GM21825 (cell line): ENCODE data around the gene NR1I3.

Experiments
- ATAC-seq: cut with Tn5 transposase; IDR thresholded peaks from one replicate; pipeline ENCODE4 v1.9.1; 2021; ENCODE audit warnings: mild to moderate bottlenecking, moderate library complexity; ENCODE audit not compliant: unreplicated experiment

Gene NR1I3

GRCh38 chr1:161219078-161219892 lies 18.7 kb downstream of the NR1I3 start:
- no peak for ATAC-seq

GRCh38 chr1:161218301-161219077 lies 19.5 kb downstream of the NR1I3 start:
- ATAC-seq: no peak

DNA sequence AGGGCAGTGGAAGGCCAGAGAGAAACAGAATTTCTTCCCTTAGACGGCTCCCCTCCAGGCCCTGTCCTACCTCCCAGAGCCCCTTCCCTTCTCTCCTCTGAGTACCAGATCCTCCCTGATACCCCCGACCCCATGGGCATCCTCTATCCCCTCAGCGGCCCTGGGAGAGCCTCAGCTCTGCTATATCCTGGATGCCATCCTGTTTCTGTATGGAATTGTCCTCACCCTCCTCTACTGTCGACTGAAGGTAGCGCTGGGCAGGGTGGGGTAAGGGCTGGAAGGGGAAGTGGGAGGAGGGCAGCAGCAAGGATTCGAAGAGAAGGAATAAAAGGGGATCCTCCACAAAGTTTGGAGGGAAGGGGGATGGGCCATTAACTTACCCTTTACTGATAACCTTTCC lies 20.2 kb downstream of the NR1I3 start:
- peak; percentile 1 for ATAC-seq

- peak; percentile 87 for ATAC-seq
These were observed 20.9 kb downstream of the NR1I3 start for GRCh38 chr1:161216945-161217712.

DNA sequence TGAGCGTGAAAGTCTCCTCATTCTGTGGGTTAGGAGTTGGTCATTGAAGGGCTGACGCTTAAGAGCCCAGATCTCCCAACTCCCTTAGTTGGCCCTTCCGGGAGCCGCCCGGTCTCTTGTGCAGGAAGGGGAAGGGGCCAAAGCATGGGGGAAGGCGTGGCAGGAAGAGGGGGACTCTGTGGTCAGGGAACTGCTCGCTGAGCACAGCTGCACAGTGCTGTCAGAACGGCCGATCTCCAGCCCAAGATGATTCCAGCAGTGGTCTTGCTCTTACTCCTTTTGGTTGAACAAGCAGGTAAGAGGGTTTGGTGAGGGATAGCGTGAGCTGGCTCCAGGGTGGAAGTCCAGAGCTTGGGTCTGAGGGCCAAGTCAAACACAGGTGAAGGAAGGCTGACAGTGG lies 22.9 kb downstream of the NR1I3 start, which contains the start of gene FCER1G:
FCER1G (plus strand) TSS at position 220 of the 400 bp plus-strand sequence; CDS start at position 247, 27 bp downstream.
- no peak for ATAC-seq

- no peak for ATAC-seq
These were observed 23.6 kb downstream of the NR1I3 start for GRCh38 chr1:161214369-161214768.

DNA sequence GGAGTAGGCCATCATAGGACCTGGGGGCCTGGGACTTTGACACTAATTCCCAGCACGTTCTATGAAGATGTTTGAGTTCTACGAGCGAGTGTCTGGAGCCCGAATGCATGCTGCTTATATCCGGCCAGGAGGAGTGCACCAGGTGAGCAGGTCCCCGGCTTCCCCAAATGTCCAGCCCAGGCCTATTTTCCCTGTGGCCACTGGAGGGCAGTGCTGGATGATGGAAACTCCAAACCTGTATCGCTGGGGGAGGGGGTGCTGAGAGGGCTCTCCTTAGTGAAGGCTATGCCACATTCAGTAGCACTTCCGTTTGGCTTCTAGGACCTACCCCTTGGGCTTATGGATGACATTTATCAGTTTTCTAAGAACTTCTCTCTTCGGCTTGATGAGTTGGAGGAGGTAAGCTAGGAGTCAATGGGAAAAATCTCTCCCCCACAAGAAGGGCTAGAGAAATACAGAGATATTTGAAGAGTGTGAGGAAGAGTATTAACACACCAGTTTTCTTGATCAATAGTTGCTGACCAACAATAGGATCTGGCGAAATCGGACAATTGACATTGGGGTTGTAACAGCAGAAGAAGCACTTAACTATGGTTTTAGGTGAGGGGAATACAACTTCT lies 28.1 kb downstream of the NR1I3 start:
- peak; percentile 77 for ATAC-seq

- no peak for ATAC-seq
These were observed 30.8 kb downstream of the NR1I3 start for GRCh38 chr1:161207173-161207572.

DNA sequence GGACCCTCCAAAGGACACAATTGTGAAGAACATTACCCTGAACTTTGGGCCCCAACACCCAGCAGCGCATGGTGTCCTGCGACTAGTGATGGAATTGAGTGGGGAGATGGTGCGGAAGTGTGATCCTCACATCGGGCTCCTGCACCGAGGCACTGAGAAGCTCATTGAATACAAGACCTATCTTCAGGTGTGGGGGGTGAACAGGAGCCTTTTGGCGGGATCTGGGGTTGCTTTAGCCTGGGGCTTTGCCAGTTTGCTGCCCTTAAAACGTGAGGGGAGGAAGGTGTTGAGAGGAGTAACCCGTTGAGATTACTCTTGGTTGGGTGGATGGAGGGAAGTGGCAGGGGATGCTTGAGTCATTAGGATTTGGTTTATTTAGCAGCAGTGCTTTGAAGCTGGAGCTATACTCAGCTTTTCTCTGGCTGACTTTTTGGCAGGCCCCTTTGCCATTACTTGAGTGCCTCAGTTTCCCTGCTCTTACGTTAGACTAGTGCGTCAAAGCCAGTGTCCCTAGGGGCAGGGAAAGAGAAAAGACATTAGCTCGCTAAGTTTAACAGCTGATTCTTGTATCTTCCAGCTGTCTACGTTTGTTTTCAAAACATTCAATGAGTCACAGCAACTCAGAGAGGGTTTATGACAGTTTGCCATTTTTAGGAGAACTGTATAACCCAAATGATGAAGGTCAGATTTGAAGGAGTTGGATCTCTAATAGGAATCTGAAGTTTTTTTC lies 31.4 kb downstream of the NR1I3 start:
- ATAC-seq: no peak

DNA sequence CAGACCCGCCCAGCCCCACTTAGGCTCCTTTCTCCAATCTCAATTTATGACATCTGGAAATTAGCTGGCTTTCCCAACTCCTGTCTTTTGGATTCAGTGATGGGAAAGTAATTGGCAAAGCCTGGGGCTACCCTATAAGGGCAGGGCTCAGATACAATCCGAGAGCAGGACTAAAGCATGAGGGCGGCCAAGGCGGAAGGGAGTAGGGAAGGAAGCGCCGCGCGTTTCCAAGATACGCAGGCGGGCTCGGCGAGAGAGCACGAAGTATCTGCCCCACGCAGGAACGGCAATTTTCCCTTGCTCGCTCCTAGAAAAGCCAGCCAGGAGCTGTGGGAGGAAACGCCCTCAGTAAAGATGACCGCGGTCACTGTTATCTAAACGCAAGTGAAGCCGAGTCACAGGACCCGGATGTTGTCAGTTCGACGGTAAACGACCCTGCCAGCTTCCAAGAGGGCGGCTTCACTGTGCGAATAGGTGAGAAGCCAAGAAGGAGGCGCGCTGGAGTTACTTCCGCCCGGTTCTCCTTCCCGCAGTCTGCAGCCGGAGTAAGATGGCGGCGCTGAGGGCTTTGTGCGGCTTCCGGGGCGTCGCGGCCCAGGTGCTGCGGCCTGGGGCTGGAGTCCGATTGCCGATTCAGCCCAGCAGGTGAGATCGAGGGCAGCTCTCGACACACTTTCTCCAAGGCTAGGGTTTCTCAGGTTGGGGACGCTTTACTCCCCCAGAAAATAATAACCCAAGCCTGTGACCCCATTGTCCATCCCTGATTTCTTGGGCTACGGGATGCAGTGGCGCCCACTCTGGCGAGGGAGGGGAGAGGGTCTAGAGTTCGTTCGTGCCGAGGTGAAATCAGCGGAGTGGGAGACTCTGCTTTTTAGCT lies 35.9 kb downstream of the NR1I3 start, which contains the start of gene NDUFS2:
NDUFS2 (plus strand) TSS at position 532 of the 877 bp plus-strand sequence; CDS start at position 551, 19 bp downstream.
- ATAC-seq: peak; percentile 93

DNA sequence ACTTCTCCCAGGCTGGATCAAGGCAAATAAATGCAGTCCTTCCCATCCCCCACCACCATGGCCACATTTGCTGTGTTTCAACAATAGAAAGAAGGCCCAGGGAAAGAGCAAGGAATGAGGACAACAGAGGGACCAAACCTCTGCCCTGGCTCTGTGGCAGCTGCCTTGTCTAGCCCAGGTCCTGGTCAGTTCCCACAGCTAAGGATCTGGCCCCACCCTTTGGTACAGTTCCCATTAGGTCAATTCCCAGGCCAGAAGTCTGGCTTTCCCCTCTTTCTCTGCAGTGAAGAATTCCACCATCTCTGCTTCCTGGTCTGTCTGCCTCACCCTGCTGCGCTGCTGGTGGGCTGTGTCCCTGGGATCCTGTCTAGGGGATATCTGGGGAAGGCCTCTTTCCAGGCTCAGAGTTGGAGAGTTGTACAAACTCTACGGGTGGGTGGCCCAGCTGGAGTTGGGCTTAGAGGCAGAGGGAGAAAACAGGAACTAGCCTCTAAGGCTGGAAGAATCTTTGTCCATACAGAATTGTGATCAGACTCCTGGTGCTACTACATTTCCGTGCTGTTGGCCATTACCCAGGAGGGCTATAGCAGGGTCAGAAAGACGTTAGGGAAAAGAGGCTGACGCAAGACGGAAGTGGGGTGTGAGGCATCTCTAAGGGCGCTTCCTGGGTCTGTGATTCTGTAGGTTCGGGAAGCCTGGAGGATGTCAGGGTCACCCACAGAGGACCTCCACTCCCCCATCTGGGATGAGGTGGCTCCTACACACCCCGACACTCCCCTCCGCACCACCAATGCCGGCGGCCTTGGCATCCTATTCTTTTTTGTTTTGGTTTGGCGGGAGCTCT lies 36.8 kb downstream of the NR1I3 start:
- ATAC-seq: no peak

GRCh38 chr1:161200421-161200991 lies 37.5 kb downstream of the NR1I3 start:
- ATAC-seq: no peak

GRCh38 chr1:161199506-161200139 lies 38.4 kb downstream of the NR1I3 start:
- no peak for ATAC-seq

DNA sequence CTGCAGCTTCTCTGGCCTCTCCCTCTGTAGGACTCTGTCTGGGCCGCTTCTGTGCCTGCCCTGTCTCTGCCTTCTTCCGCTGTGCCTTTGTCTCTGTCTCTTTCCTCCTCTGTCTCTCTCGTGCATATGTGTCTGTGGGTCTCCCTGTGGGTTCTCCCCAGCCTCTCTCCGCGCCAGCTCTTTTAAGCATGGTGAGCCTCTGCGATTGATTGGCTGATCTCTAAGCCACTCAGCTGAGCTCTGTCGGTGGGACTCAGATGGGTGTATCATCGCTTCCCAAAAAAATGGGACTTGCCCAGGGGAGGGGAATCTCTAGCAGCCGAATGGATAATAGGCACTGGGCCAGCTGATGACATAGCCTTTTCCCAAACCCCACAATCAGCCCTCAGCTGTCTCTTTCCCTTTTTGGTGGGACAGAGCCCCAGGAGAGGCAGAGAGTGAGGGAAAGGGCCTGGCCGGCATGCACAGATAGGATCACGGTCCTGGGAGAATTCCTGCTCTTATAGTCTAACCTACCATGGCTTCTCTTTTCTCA lies 39.0 kb downstream of the NR1I3 start, which contains the start of gene ADAMTS4:
ADAMTS4 (minus strand) TSS at position 158 of the 535 bp plus-strand sequence. CDS start 427 bp downstream, outside the sequence.
- no peak for ATAC-seq

GRCh38 chr1:161198194-161198896 lies 39.7 kb downstream of the NR1I3 start:
- no peak for ATAC-seq

- no peak for ATAC-seq
These were observed 40.3 kb downstream of the NR1I3 start for GRCh38 chr1:161197560-161198193.
